MM.1S (cell line): ENCODE measurements around the gene TXNIP.

Experiments
- EZH2phosphoT487 ChIP-seq: fragments of 300-600 bp; sonication (generic); IDR thresholded peaks from 2 replicates; pipeline ENCODE4 v1.6.1; 2018; ENCODE audit warnings: antibody characterized with exemption, low read length
- TF ChIP-seq, protein P1 (sequence below): fragments of 300-600 bp; sonication (generic); IDR thresholded peaks from 2 replicates; pipeline ENCODE4 v1.5.1; 2016; ENCODE audit warnings: antibody characterized with exemption, low read length, mixed read lengths

DNA sequence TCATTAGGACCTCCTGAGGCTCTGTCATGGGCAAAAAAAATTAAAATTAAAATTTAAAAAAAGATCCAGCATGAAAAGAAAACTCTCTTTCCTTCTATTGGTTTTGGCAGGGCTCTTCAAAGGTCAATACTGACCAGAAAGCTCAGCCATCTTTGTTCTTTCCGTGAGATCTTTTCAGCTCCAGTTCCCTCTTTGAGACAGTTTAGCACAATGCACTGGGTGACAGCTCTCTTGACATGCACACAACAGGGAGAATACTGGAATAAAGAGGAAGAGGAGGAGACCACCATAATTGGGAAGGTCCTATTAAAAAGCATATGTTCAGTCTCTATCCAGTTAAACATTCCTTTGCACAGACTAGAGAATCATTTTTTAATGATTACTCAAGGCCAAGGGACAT is 44.9 kb downstream of the TXNIP start:
- TF ChIP-seq, protein P1, sequence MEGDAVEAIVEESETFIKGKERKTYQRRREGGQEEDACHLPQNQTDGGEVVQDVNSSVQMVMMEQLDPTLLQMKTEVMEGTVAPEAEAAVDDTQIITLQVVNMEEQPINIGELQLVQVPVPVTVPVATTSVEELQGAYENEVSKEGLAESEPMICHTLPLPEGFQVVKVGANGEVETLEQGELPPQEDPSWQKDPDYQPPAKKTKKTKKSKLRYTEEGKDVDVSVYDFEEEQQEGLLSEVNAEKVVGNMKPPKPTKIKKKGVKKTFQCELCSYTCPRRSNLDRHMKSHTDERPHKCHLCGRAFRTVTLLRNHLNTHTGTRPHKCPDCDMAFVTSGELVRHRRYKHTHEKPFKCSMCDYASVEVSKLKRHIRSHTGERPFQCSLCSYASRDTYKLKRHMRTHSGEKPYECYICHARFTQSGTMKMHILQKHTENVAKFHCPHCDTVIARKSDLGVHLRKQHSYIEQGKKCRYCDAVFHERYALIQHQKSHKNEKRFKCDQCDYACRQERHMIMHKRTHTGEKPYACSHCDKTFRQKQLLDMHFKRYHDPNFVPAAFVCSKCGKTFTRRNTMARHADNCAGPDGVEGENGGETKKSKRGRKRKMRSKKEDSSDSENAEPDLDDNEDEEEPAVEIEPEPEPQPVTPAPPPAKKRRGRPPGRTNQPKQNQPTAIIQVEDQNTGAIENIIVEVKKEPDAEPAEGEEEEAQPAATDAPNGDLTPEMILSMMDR = no peak
- TF ChIP-seq EZH2phosphoT487 = no peak
